ENCODE measurements around the gene TMF1.

The TMF1 gene

DNA sequence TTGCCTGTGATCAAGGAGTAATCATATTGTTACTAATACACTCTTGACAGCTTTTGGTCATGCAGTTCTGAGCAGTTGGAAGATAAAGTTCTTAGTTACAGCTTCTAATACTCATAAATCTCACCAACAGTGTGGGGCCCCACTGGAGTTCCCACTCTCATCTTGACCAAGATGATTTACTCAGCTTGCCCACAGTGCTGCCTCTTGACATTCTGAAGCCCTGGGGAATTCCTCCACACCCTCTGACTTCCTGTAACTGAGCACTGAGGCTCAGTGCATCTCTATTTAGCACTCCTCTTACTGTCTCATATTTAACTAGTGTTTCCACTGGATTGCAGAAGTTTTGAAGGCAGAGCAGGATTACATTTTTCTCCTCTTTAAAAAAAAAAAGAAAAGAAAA lies 30.7 kb upstream of the TMF1 start:
- no peak overlapping the region for H3K4me3 ChIP-seq (ENCODE audit: low read length)
- DNase-seq (ENCODE audit: low read depth, low spot score): peak; percentile 28

DNA sequence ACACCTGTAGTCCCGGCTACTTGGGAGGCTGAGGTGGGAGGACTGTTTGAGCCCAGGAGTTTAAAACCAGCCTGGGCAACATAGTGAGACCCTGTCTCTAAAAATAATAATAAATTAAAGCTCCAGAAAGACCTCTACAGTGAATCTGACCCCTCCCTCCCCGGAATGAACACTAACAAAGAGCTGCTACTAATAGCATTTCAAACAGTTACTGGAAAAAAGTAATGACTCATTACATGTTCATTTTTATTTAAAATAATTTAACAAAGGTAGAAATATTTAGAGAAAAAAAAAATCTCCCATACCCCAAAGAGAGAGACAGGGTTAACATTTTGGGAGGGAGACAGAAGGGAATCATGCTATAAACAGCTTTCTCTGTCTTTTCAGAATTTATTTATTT lies 30.2 kb upstream of the TMF1 start:
- no peak for DNase-seq (ENCODE audit: low read depth, low spot score)
- H3K4me3 ChIP-seq (ENCODE audit: low read length): no peak overlapping the region

DNA sequence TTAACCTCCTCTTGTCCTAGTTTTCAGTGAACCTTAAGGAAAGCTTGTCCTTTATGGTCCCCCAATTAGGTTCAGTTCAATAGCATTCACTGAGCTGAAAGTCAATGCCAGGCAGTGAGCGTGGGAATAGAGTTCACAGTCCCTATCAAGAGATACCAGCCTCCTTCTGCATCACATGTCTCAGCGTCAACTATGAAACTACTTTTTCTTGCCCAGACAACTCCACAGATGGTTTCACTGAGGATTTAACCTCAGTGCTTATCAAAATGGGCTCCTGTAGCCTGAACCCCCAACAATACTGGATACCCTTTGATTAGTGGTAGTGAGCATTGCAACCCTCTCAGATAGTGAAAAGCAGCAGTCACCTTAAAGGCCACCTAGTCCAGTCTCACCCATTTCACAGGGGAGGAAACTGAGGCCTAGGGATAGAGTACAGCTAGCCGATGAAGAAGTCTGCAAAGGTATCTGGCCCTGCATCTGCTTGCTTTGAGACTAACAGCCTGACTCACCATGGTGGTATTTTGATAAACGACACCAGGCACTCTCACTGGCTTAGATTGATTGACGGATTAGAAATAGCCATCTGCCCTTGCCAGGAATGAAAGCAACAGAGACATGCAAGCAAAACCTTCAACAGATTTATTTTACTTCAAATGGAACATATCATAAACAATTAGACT lies 29.6 kb upstream of the TMF1 start:
- H3K4me3 ChIP-seq (ENCODE audit: low read length): no peak overlapping the region
- DNase-seq (ENCODE audit: low read depth, low spot score): no peak

DNA sequence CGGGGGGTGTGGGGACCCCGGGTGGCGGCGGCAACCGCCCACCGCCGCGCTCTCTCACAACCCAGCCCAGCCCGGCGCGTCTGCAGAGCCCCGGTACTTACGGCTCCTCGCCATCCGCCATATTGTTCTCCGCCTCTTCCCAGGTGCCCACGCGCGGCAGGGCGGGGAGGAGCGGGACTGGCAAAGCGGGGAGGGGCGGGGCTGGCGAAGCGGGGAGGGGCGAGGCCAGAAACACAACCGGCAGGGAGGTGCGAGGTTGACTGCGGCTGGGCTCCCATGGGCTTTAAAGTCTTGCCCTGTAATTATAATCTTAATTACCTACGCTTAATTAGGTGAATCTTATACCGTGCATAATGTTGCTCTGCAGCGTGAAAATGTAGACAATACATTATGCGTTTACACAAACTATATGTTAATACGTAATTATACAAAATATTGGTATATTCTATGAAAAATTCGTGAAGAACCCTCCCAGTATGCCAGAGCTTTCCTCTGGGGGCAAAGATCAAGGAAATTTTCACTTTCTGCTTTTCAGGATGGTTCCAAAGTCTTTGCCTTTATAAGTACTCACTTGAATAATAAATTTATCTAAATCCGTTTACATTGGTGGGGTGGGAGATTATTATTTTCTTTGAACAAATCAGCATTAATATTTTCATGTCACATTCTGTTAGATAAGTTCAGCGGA lies 28.2 kb upstream of the TMF1 start, which contains the start of gene UBA3:
Gene UBA3 (minus strand): TSS at position 133 of the 688 bp plus-strand sequence. CDS start 12 bp downstream, at position 121.
- DNase-seq (ENCODE audit: low read depth, low spot score): peak; percentile 82
- H3K4me3 ChIP-seq (ENCODE audit: low read length): peak within 1 kb of the TSS; percentile 69

DNA sequence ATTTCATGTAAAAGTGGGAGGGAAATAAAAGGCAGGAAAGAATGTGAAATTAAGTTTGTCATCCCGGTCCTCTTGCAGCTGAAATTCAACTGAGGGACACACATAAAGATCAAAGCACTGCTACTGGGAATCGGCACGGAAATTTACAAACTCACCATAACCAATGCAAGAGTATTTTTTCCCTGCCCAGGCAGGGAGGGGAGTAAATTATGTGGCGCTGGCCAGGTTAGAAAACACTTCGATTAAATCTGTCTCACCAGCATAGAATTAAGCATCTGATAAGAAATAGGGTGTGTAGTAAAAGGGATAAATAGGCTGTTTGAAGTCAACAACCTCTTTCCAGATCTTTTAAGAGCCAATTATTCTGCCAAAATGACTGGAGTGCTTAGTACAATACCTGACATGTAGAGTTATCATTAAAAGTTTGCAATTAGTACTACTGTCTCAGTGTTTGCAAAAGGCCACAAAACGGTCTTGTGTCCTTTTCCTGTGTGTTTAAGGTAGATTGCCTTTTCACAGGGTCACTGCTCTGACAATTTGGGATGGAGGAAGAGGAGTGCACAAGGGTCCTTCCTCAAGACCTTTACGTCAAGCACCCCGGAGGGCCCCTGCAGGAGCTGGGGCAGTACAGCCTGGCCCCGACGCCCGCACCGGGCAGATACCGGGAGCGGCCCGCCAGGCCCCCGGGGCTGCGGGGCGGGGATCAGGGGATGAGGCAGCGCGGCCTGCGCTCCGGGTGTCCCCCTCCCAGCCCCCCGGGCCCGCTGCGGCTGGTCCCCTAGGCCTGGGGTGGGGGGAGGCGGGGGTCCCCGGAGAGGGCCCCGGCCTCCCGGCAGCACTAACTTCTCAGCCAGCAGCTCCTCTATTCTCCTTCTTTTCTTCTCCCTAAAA lies 27.4 kb upstream of the TMF1 start:
- no peak for DNase-seq (ENCODE audit: low read depth, low spot score)
- H3K4me3 ChIP-seq (ENCODE audit: low read length): peak overlapping the region; percentile 69

DNA sequence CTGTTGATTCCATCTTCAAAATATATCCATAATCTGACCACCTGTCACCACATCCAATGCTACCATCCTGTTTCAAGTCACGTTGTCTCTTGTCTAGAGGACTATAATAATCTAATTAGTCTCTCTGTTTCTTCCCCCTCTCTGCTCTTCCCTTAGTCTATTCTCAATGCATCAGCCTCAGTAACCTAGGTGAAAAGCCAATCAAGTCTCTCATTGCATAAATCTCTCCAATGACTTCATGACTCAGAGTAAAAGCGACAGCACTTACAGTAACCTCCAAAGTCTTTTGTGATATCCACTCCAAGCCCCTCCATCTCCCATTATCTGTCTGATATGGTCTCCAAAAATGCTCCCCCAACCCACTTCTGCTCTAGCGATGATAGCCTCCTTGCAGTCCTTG lies 20.8 kb upstream of the TMF1 start:
- DNase-seq (ENCODE audit: low read depth, low spot score): no peak
- no peak overlapping the region for H3K4me3 ChIP-seq (ENCODE audit: low read length)

DNA sequence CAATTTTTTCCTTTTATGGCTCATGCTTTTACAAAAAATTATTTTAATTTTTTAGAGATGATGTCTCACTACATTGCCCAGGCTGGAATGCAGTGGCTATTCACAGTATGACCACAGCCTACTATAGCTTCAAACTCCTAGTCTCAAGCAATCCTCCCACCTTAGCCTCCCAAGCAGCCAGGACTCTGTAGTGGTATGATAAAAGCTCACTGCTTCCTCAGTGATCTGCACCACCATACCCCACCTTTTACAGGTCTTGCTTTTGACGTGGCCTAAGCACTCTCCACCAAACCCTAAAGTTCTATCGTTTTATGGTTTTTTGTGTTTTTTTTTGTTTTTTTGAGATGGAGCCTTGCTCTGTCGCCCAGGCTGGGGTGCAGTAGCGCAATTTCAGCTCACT lies 14.0 kb upstream of the TMF1 start:
- peak; percentile 60 for DNase-seq (ENCODE audit: low read depth, low spot score)
- H3K4me3 ChIP-seq (ENCODE audit: low read length): no peak overlapping the region

DNA sequence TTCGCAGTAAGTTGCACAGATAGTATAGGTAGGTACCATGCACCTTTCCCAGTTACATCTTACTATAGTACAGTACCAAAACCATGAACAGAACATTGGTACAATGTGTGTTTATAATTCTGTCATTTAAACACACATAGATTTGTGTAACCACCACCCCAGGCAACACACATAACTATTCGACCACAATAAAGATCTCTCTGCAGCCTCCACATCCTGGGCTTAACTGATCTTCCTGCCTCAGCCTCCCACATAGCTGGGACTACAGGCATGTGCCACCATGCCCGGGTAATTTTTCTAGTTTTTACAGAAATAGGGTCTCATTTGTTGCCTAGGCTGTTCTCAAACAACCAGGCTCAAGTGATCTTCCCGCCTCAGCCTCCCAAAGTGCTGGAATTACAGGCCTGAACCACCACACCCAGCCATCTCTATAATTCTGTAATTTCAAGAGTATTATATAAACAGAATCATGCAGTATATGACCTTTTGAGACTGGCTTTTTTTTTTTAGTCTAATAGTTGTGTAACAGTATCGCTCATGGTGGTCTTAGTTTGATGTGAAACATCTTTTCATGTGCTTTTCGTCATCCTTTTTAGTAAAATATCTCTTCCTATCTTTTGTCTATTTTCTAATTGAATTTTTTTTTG lies 13.3 kb upstream of the TMF1 start:
- DNase-seq (ENCODE audit: low read depth, low spot score): peak; percentile 90

DNA sequence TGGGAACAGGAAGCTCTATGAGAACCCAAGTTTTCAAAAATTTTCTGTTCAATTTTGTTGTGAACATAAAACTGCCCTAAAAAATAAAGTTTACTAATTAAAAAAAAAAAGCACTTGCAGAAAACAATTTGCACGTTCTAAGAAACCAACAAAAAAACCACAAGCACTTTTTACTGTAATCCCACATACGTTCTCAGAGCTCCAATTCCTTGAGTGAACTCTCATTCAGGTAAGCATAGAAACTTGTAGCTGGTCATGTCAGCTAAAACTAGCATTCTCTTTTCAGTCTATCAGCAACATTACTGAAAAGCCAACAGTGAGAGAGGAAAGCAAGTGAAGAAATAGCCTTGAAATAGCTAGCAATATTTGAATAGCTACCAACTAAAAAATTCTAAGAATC lies 11.5 kb upstream of the TMF1 start:
- DNase-seq (ENCODE audit: low read depth, low spot score): peak; percentile 61

More for the DNA sequence above, 13.3 kb upstream of the TMF1 start:
- peak overlapping the region; percentile 18 for H3K4me3 ChIP-seq (ENCODE audit: low read length)

DNA sequence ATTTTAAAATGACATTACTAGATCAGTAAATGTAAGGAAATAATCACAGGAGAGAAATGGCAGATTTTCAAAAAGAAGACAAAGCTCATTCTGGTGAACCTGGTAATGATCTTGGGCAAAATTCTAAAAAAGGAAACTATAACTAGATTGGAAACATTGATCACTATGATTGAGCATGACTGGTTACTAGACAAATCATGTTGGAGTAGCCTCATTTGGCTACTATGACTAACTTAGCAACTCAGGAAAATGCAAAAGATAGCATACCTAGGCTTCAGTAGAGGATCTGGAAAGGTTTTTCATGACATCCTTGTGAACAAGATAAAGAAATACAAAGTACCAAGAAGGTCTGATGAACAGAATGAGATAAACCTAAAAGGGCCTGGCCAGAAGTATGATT lies 7.6 kb upstream of the TMF1 start:
- no peak overlapping the region for H3K4me3 ChIP-seq (ENCODE audit: low read length)
- DNase-seq (ENCODE audit: low read depth, low spot score): no peak

More for the DNA sequence above, 11.5 kb upstream of the TMF1 start:
- H3K4me3 ChIP-seq (ENCODE audit: low read length): no peak overlapping the region

DNA sequence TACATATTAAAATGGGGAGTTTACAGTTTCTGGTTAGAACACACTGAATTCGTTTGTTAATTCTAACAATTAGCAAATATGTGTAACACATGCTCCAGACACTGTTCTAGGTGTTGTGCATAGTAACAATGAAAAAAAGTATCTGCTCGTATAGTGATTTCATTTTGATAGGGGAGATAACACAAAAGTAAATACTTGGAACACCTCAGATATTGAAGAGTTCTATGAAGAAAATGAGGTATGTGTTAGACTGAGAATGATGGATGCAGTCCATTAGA lies 6.8 kb upstream of the TMF1 start:
- DNase-seq (ENCODE audit: low read depth, low spot score): no peak
- no peak overlapping the region for H3K4me3 ChIP-seq (ENCODE audit: low read length)

DNA sequence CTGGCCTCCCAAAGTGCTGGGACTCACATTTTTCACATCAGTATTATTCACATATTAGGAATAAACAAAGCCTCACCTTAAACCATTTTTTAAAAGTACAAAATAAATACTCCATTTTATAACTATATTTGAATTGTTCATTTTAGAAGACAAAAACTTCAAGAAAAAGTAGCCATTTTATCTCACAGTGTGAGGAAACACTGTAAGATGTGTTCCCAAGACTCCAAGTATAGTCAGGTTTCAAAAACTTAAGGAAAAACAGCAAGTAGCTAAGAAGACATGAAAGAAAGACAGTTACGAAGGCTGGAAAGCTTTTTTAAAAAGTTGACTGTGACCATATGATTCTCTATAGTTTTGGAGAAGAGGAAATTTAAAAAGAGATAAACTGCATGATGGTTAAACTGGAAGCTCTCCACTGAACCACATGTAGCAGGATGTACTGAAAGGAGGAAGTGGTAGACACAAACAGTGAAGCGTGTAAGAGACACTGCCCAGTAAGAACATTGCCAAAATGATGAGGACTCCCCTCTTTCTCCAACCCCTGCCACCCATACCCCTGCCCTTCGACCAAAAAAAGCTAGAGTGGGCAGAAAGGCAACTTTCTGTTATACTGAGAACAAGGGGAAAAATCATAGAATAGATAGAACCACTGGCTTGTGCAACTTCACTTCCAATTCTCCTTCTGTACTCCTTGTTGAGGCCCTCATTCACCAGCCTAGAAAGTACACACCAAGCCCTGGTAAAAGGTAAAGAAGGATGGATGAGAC lies 6.2 kb upstream of the TMF1 start:
- no peak overlapping the region for H3K4me3 ChIP-seq (ENCODE audit: low read length)
- peak; percentile 75 for DNase-seq (ENCODE audit: low read depth, low spot score)

DNA sequence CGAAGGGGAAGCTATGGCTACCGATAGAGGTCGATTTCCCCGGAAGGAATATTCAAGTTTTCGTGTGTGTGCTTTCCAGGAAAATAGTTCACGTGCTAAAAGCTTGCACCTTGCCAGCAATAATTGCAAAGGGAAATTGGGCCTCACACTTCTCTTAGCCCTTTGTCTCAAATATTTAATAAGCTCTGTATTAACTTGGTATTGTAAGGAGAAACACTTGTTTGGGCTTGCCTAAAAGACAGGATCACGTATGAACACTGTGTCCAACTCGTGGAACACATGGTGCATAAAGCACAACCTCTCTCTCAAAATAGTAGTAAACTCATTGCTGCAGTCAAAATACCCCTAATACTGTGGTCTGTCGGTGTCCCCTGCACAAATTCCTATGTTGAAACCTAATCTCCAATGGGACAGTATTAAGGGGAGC lies 352 bp upstream of the TMF1 start:
- peak overlapping the region; percentile 91 for H3K4me3 ChIP-seq (ENCODE audit: low read length)
- no peak for DNase-seq (ENCODE audit: low read depth, low spot score)

DNA sequence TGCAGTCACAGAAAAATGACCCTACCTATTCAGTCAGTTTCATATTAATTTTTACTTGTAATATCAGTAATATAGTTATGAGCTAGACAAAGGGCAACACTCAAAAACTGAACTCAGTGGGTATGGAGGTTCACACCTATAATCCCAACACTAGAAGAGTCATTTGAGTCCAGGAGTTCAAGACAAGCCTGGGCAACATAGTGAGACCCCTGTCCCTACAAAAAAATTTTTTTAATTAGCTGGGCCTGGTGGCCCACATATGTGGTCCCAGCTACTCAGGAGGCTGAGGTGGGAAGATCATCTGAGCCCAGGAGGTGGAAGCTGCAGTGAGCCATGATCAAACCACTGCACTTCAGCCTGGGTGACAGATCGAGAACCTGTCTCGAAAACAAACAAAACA lies 3.1 kb downstream of the TMF1 start:
- no peak overlapping the region for H3K4me3 ChIP-seq (ENCODE audit: low read length)
- no peak for DNase-seq (ENCODE audit: low read depth, low spot score)

DNA sequence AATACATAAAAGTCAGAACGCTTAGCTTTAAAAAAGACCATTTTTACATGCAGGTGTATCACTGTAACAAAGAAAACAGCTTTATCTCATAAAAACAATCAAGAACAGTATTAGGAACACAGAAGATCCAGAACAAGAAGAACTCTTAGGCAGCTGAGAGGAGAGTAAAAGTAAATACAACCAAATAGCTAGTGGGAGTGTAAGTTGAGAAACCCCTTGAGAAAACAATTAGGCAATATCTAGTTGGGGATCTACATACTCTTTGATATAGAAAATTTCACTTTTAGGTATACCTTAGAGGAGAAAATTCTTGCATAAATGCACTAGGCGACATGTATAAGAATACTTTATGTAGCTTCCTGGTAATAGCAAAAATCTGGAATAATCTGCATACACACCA lies 7.5 kb downstream of the TMF1 start:
- no peak overlapping the region for H3K4me3 ChIP-seq (ENCODE audit: low read length)

DNA sequence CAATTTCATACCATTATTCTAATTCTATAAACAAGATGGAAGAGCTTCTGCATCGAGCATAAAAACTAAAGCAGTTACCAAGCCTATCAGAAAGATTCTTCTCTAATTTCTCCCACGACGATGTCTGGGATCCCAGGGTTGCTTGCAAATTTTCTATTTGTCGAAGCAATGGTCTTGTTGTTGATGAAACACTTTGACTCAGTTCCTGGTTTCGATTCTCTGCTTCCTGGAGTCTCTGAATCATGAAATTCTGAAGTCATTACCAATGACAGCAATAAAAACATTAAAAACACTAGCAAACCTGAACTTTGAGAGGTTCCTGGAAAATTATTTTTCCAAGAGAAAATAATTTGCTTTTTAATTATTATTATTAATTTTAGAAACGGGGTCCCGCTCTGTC lies 18.7 kb downstream of the TMF1 start:
- no peak for DNase-seq (ENCODE audit: low read depth, low spot score)
- H3K4me3 ChIP-seq (ENCODE audit: low read length): no peak overlapping the region

More for the DNA sequence above, 7.5 kb downstream of the TMF1 start:
- DNase-seq (ENCODE audit: low read depth, low spot score): no peak

DNA sequence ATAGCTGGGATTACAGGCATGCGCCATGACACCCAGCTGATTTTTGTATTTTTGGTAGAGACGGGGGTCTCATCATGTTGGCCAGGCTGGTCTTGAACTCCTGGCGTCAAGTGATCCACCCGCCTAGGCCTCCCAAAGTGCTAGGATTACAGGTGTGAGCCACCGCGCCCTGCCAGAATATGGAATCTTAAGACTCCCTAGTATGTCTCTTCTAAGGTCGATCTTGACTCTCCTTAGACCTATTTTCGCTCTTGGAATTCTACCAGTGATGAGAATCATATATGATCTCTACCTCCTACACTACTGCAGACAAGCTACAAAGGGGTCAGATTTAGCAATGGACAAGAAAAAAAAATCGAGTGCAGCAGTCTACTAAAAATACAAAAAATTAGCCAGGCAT lies 19.4 kb downstream of the TMF1 start:
- H3K4me3 ChIP-seq (ENCODE audit: low read length): no peak overlapping the region
- no peak for DNase-seq (ENCODE audit: low read depth, low spot score)

DNA sequence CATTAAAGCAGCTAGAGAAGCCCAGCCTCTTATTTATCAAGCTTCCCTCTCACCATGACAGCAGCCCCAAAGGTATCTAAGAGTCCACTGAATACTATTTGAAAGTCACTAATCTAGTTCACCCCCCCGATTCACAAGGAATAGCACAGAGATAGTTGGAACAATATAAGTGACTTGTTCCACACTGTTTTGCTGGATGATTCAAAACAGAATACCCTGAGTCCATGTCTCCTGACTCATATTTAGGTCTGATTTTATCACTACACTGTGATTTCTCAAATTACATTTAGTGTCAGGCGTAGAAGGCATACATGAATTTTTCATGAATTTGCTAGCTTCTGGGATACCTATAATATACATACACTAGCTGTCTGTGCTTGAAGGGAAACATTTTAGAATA lies 20.0 kb downstream of the TMF1 start:
- no peak overlapping the region for H3K4me3 ChIP-seq (ENCODE audit: low read length)
- DNase-seq (ENCODE audit: low read depth, low spot score): no peak

DNA sequence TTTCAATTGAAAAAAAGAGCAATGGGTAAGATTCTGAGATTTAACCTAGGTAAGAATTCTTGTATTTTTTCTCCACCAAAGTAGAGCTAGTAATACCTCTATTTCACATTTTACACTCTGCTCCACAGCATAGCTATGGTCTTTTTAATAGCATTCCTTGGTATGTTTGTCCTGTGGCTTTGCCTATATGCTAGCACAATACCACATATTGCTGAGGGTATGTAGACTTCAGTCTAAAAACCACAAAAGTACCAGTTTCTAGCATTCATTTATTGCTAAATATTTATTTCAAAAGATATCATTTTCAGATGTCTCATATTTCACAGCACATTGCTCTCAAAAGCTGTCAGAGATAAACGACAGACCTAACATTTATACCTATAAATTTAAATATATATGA lies 20.5 kb downstream of the TMF1 start:
- DNase-seq (ENCODE audit: low read depth, low spot score): no peak

More for the DNA sequence above, 20.5 kb downstream of the TMF1 start:
- no peak overlapping the region for H3K4me3 ChIP-seq (ENCODE audit: low read length)
